ENCODE results near the gene TMEM161A. TPM values are rescaled to one million over a fixed set of nuclear protein-coding genes. Genes with fewer than 3 reads are reported as not detected.

TMEM161A gene
- total RNA-seq, 1 experiment from 2014 or later: 76.0 TPM

- Histone ChIP-seq H3K4me3 (replicated peaks in 1 of 2; ENCODE audit: low read depth in 1 of 2, low read length in 2 of 2) (no peak overlapping the region), H2AFZ (ENCODE audit: low read depth, low read length, poor library complexity, severe bottlenecking) (no peak overlapping the region), H3K36me3 (ENCODE audit: control insufficient read depth in 1 of 2, insufficient read depth in 2 of 2, low read length in 2 of 2) (no peaks in the 10 kb centered on the region), H4K20me1 (ENCODE audit: insufficient read depth) (no peaks in the 10 kb centered on the region), H3K9me2 (ENCODE audit: insufficient read depth) (no peaks in the 10 kb centered on the region), H3K27me3 (ENCODE audit: insufficient read depth, low read length) (no peaks in the 10 kb centered on the region), H3K79me2 (ENCODE audit: insufficient read depth, low read length) (no peaks in the 10 kb centered on the region), H3K27ac (ENCODE audit: low read depth, low read length) (no peak overlapping the region), H3K9me3 (ENCODE audit: control insufficient read depth in 1 of 2, insufficient read depth in 1 of 2, low read depth in 1 of 2, low read length in 2 of 2) (no peaks in the 10 kb centered on the region), H3K4me2 (ENCODE audit: low read length) (no peak overlapping the region), H3K9ac (ENCODE audit: low read length) (no peak overlapping the region), H3K4me1 (ENCODE audit: control insufficient read depth in 1 of 2, insufficient read depth in 2 of 2, low read length in 2 of 2) (no peaks in the 10 kb centered on the region)
- ChIA-PET POLR2A (no interaction called here), RAD21 (ENCODE audit: low non-redundant PET in 1 of 2, low total read pairs in 2 of 2, uncharacterized antibody in 2 of 2, unreplicated experiment in 2 of 2) (no interaction called here), CTCF (no interaction called here)
- no TSS peak for BruUV-seq (replicated peaks)
- TF ChIP-seq JUND (IDR thresholded peaks at IDR 0.05): no peak
- TF ChIP-seq, protein P1, sequence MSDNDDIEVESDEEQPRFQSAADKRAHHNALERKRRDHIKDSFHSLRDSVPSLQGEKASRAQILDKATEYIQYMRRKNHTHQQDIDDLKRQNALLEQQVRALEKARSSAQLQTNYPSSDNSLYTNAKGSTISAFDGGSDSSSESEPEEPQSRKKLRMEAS (IDR thresholded peaks at IDR 0.05): no peak
- no peak for TF ChIP-seq EZH2 (IDR thresholded peaks at IDR 0.05)
- no peak for TF ChIP-seq ZNF274 (IDR thresholded peaks at IDR 0.05; ENCODE audit: low read depth, low read length)
- TF ChIP-seq POLR2A (IDR thresholded peaks at IDR 0.05; ENCODE audit: borderline replicate concordance, extremely low read depth, insufficient read depth, insufficient read length): no peak
- no peak for TF ChIP-seq EZH2phosphoT487 (IDR thresholded peaks at IDR 0.05; ENCODE audit: borderline replicate concordance)
- TF ChIP-seq RAD21 (IDR thresholded peaks at IDR 0.05; ENCODE audit: low read depth): no peak
- TF ChIP-seq ATF3 (IDR thresholded peaks at IDR 0.05): no peak
- TF ChIP-seq SP1 (IDR thresholded peaks at IDR 0.05; ENCODE audit: low read depth): no peak
- no peak for TF ChIP-seq FOSL1 (IDR thresholded peaks at IDR 0.05; ENCODE audit: low read depth)
- TF ChIP-seq ELF1 (IDR thresholded peaks at IDR 0.05; ENCODE audit: borderline replicate concordance, low read depth): no peak
- no peak for TF ChIP-seq EGR1 (IDR thresholded peaks at IDR 0.05; ENCODE audit: low read depth)
- no peak for TF ChIP-seq SRF (IDR thresholded peaks at IDR 0.05; ENCODE audit: low read depth)
- TF ChIP-seq ZFX (IDR thresholded peaks at IDR 0.05): no peak
- TF ChIP-seq REST (IDR thresholded peaks at IDR 0.05; ENCODE audit: low read depth): no peak
- TF ChIP-seq, protein P2, sequence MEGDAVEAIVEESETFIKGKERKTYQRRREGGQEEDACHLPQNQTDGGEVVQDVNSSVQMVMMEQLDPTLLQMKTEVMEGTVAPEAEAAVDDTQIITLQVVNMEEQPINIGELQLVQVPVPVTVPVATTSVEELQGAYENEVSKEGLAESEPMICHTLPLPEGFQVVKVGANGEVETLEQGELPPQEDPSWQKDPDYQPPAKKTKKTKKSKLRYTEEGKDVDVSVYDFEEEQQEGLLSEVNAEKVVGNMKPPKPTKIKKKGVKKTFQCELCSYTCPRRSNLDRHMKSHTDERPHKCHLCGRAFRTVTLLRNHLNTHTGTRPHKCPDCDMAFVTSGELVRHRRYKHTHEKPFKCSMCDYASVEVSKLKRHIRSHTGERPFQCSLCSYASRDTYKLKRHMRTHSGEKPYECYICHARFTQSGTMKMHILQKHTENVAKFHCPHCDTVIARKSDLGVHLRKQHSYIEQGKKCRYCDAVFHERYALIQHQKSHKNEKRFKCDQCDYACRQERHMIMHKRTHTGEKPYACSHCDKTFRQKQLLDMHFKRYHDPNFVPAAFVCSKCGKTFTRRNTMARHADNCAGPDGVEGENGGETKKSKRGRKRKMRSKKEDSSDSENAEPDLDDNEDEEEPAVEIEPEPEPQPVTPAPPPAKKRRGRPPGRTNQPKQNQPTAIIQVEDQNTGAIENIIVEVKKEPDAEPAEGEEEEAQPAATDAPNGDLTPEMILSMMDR (IDR thresholded peaks at IDR 0.05 in 2 of 3, conservative IDR thresholded peaks at IDR 0.05 in 1 of 3; ENCODE audit: borderline replicate concordance in 1 of 3, insufficient read depth in 1 of 3, low read depth in 2 of 3, low read length in 2 of 3): no peak
- no peak for TF ChIP-seq CBX3 (IDR thresholded peaks at IDR 0.05; ENCODE audit: low read depth)
- no peak for TF ChIP-seq POLR2AphosphoS5 (IDR thresholded peaks at IDR 0.05; ENCODE audit: low read depth, low read length)
- TF ChIP-seq SIN3A (IDR thresholded peaks at IDR 0.05; ENCODE audit: low read depth): no peak
- ATAC-seq: no peak
- DNase-seq (ENCODE audit: low read depth, low spot score): no peak
- intact Hi-C loops (cut with micrococcal nuclease): no loop called here
Observed at GRCh38 chr19:19075126-19075525, 63.2 kb downstream of the TMEM161A start.
